Liver (tissue), 9 donors: ENCODE measurements around the gene HEMGN. TPM values are rescaled to one million over a fixed set of nuclear protein-coding genes. Genes with fewer than 3 reads are reported as not detected.

Experiments
- DNase-seq: peaks from one replicate; pipeline ENCODE4 v3.0.0-alpha.2; 2017; ENCODE audit warnings: low spot score
- H3K27ac ChIP-seq, 2 donors: one replicate each; pipeline ENCODE4 v1.7.0; 2013; ENCODE audit warnings: inconsistent platforms in 2 of 2, low read length in 2 of 2, control low read depth in 1 of 2, low read depth in 1 of 2, mild to moderate bottlenecking in 1 of 2
- H3K27me3 ChIP-seq, 4 donors: one replicate each; pipeline versions ENCODE4 v1.6.1 to v1.7.0; 2013; ENCODE audit warnings: low read length in 3 of 4, inconsistent platforms in 1 of 4, mild to moderate bottlenecking in 1 of 4, moderate library complexity in 1 of 4; ENCODE audit not compliant: control insufficient read depth in 4 of 4, insufficient read depth in 4 of 4
- H3K36me3 ChIP-seq, 4 donors: one replicate each; pipeline versions ENCODE4 v1.6.1 to v1.7.0; 2013; ENCODE audit warnings: low read length in 3 of 4, mild to moderate bottlenecking in 3 of 4, low read depth in 1 of 4, moderate library complexity in 1 of 4; ENCODE audit not compliant: control insufficient read depth in 4 of 4, insufficient read depth in 3 of 4
- H3K4me1 ChIP-seq, 4 donors: one replicate each; pipeline versions ENCODE4 v1.6.1 to v1.7.0; 2013; ENCODE audit warnings: low read length in 3 of 4, mild to moderate bottlenecking in 3 of 4, moderate library complexity in 1 of 4; ENCODE audit not compliant: control insufficient read depth in 4 of 4, insufficient read depth in 4 of 4
- H3K4me3 ChIP-seq, 3 donors: one replicate each; pipeline versions ENCODE4 v1.6.1 to v1.7.0; 2013; ENCODE audit warnings: low read length in 3 of 3, control low read depth in 1 of 3, low read depth in 1 of 3, mild to moderate bottlenecking in 1 of 3
- H3K9ac ChIP-seq, 2 donors: one replicate each; pipeline ENCODE4 v1.7.0; 2013; ENCODE audit warnings: low read length in 2 of 2, mild to moderate bottlenecking in 2 of 2, moderate library complexity in 2 of 2, control low read depth in 1 of 2, low read depth in 1 of 2
- H3K9me3 ChIP-seq, 4 donors: one replicate each; pipeline versions ENCODE4 v1.6.1 to v1.7.0; 2013; ENCODE audit warnings: low read length in 3 of 4; ENCODE audit not compliant: control insufficient read depth in 4 of 4
- EGR1 ChIP-seq, 2 donors: IDR thresholded peaks; 2 replicates each; pipeline ENCODE4 v1.6.1; 2016 to 2018; ENCODE audit warnings: antibody characterized with exemption in 2 of 2, low read depth in 2 of 2
- FOXA1 ChIP-seq: IDR thresholded peaks from 2 replicates; pipeline ENCODE4 v1.6.1; 2016; ENCODE audit warnings: antibody characterized with exemption
- FOXA2 ChIP-seq: IDR thresholded peaks from 2 replicates; pipeline ENCODE4 v1.6.1; 2016; ENCODE audit warnings: antibody characterized with exemption
- GABPA ChIP-seq, 2 donors: IDR thresholded peaks in 1 of 2; conservative IDR thresholded peaks in 1 of 2; 2 replicates each; pipeline ENCODE4 v1.6.1; 2016; ENCODE audit warnings: antibody characterized with exemption in 2 of 2, mild to moderate bottlenecking in 1 of 2, moderate library complexity in 1 of 2
- HNF4A ChIP-seq, 2 donors: conservative IDR thresholded peaks; 2 replicates each; pipeline ENCODE4 v1.6.1; 2016; ENCODE audit warnings: antibody characterized with exemption in 2 of 2, mild to moderate bottlenecking in 2 of 2
- HNF4G ChIP-seq: IDR thresholded peaks from 2 replicates; pipeline ENCODE4 v1.6.1; 2016; ENCODE audit warnings: antibody characterized with exemption
- JUND ChIP-seq, 2 donors: IDR thresholded peaks; 2 replicates each; pipeline ENCODE4 v1.6.1; 2016; ENCODE audit warnings: antibody characterized with exemption in 2 of 2
- NR2F2 ChIP-seq: IDR thresholded peaks from 2 replicates; pipeline ENCODE4 v1.6.1; 2016; ENCODE audit warnings: antibody characterized with exemption
- RAD21 ChIP-seq, 2 donors: IDR thresholded peaks; 2 replicates each; pipeline ENCODE4 v1.6.1; 2016; ENCODE audit warnings: antibody characterized with exemption in 2 of 2, mild to moderate bottlenecking in 2 of 2
- RXRA ChIP-seq, 2 donors: IDR thresholded peaks; 2 replicates each; pipeline ENCODE4 v1.6.1; 2017 to 2018; ENCODE audit warnings: antibody characterized with exemption in 2 of 2, mild to moderate bottlenecking in 1 of 2
- SP1 ChIP-seq: IDR thresholded peaks from 2 replicates; pipeline ENCODE4 v1.6.1; 2018; ENCODE audit warnings: antibody characterized with exemption, mild to moderate bottlenecking
- TAF1 ChIP-seq: conservative IDR thresholded peaks from 2 replicates; pipeline ENCODE4 v1.6.1; 2016; ENCODE audit warnings: antibody characterized with exemption, mild to moderate bottlenecking
- WGBS: extraction: QIAGEN DNeasy Blood & Tissue Kit; methylation state at CpG from one replicate; pipeline ENCODE4 v1.1.7; 2013; 5-methylcytosine and 5-hydroxymethylcytosine counted together
- polyA plus RNA-seq, 2 donors: library from polyadenylated mRNA; stranded (reverse) in 1 of 2; unstranded in 1 of 2; fragments of 200-250 nt in 1 of 2; fragments of >200 nt in 1 of 2; fragmentation: Nextera tagmentation in 1 of 2; extraction: Ambion mirVana in 1 of 2; gene quantifications; one replicate each; pipeline versions ENCODE4 v1.2.1 to v1.2.3, GENCODE V29; 2013 to 2015
- total RNA-seq, 2 donors: library from RNA; depleted of rRNA; stranded (reverse); fragments of >200 nt; gene quantifications; one replicate each; pipeline ENCODE4 v1.2.3, GENCODE V29; 2014
- TF ChIP-seq, protein P1 (sequence below): IDR thresholded peaks from 2 replicates; pipeline ENCODE4 v1.6.1; 2016; ENCODE audit warnings: antibody characterized with exemption
- TF ChIP-seq, protein P2 (sequence below): IDR thresholded peaks from 2 replicates; pipeline ENCODE4 v1.6.1; 2016; ENCODE audit warnings: antibody characterized with exemption, mild to moderate bottlenecking
- TF ChIP-seq, protein P3 (sequence below): IDR thresholded peaks from 2 replicates; pipeline ENCODE4 v1.6.1; 2016; ENCODE audit warnings: antibody characterized with exemption
- TF ChIP-seq, protein P4 (sequence below): fragments of 150-350 bp; IDR thresholded peaks from 2 replicates; pipeline ENCODE4 v1.5.1; 2017; ENCODE audit warnings: improper control_type of control experiment, low read depth, low read length; ENCODE audit not compliant: missing input control
- TF ChIP-seq, protein P5 (sequence below): IDR thresholded peaks from 2 replicates; pipeline ENCODE4 v1.6.1; 2016; ENCODE audit warnings: antibody characterized with exemption
- donor health status: healthy.
- donor health status: healthy.
- donor health status: healthy.
- donor health status: healthy.
- donor health status: healthy.

The HEMGN gene
- total and polyA plus RNA-seq, 4 donors, result 0.06 to 218 (median 0.08) TPM; not detected in 1

DNA sequence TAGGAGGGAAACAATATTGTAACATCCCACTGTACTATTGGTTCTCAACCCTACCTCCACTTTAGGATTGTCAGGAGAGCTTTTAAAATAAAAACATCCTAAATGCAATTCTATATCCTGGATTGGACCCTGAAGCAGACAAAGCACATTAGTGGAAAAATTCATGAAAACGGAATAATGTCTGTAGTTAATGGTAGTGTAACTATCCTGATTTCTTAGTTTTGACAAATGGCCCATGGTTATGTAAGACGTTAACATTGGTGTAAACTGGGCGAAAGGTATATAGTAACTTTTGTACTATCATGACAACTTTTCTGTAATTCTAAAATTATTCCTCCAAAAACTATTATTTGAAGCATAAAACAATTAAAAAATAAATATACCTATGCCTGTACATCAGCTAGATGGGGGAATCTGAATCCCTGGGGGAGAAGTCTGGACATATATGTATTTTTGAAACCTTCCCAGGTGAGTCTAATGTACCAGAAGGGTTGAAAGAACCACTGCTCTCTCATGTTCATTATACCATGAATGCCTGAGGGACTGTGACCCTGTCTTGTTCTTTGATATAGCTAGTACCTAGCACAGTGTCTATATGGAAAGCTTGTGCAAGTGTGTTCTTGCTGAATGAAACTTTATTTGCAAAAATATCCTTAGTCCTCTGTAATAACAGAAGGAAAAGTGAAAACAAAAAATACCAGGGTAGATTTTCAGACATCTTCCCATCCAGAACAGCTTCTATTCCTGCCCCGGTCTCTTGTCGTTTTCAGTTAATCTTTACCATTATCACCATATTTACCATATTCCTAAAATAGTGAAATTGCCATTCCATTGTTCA lies 12.3 kb downstream of the HEMGN start (continued):
- TF ChIP-seq, protein P1, sequence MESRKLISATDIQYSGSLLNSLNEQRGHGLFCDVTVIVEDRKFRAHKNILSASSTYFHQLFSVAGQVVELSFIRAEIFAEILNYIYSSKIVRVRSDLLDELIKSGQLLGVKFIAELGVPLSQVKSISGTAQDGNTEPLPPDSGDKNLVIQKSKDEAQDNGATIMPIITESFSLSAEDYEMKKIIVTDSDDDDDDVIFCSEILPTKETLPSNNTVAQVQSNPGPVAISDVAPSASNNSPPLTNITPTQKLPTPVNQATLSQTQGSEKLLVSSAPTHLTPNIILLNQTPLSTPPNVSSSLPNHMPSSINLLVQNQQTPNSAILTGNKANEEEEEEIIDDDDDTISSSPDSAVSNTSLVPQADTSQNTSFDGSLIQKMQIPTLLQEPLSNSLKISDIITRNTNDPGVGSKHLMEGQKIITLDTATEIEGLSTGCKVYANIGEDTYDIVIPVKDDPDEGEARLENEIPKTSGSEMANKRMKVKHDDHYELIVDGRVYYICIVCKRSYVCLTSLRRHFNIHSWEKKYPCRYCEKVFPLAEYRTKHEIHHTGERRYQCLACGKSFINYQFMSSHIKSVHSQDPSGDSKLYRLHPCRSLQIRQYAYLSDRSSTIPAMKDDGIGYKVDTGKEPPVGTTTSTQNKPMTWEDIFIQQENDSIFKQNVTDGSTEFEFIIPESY, result no peak

DNA sequence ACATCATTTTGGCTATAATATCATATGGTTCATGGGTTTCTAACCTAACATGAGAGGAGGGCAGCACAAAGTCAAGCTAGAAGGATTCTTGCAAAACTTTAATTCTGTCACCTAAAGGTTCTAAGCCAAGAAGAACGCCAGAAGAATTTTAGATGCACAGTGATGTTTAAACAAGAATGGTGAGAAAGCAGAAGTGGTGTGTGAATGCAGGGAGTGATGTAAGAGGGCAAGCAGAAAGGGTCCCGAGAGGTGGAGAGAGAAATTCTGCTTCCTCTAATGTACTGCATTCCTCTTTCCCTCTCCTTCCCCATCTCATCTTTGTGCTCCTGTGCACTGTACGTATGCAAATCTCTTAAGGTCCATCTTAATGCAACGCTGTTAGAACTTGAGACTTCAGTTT lies 13.6 kb downstream of the HEMGN start:
- Histone ChIP-seq H3K9ac (no peak overlapping the region), H3K9me3 (no peaks in the 10 kb centered on the region), H3K36me3 (no peaks in the 10 kb centered on the region), H3K27ac (no peak overlapping the region), H3K4me3 (no peak overlapping the region), H3K27me3 (peaks cover 0 to 2% (median 0%) of the 10 kb centered on the region in 4 donors), H3K4me1 (peaks cover 3 to 18% (median 10%) of the 10 kb centered on the region in 4 donors)
- TF ChIP-seq HNF4G (no peak), GABPA (IDR thresholded peaks at IDR 0.05 in 1 of 2, conservative IDR thresholded peaks at IDR 0.05 in 1 of 2) (no peak), RXRA (IDR thresholded peaks at IDR 0.05) (no peak), EGR1 (IDR thresholded peaks at IDR 0.05; ENCODE audit: low read depth in 2 of 2) (no peak), RAD21 (IDR thresholded peaks at IDR 0.05) (no peak), JUND (IDR thresholded peaks at IDR 0.05) (no peak), TAF1 (no peak), SP1 (no peak), NR2F2 (no peak), FOXA2 (no peak), FOXA1 (no peak), HNF4A (conservative IDR thresholded peaks at IDR 0.05) (no peak)
- TF ChIP-seq, protein P1, result no peak
- TF ChIP-seq, protein P2, sequence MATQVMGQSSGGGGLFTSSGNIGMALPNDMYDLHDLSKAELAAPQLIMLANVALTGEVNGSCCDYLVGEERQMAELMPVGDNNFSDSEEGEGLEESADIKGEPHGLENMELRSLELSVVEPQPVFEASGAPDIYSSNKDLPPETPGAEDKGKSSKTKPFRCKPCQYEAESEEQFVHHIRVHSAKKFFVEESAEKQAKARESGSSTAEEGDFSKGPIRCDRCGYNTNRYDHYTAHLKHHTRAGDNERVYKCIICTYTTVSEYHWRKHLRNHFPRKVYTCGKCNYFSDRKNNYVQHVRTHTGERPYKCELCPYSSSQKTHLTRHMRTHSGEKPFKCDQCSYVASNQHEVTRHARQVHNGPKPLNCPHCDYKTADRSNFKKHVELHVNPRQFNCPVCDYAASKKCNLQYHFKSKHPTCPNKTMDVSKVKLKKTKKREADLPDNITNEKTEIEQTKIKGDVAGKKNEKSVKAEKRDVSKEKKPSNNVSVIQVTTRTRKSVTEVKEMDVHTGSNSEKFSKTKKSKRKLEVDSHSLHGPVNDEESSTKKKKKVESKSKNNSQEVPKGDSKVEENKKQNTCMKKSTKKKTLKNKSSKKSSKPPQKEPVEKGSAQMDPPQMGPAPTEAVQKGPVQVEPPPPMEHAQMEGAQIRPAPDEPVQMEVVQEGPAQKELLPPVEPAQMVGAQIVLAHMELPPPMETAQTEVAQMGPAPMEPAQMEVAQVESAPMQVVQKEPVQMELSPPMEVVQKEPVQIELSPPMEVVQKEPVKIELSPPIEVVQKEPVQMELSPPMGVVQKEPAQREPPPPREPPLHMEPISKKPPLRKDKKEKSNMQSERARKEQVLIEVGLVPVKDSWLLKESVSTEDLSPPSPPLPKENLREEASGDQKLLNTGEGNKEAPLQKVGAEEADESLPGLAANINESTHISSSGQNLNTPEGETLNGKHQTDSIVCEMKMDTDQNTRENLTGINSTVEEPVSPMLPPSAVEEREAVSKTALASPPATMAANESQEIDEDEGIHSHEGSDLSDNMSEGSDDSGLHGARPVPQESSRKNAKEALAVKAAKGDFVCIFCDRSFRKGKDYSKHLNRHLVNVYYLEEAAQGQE, result no peak
- TF ChIP-seq, protein P3, sequence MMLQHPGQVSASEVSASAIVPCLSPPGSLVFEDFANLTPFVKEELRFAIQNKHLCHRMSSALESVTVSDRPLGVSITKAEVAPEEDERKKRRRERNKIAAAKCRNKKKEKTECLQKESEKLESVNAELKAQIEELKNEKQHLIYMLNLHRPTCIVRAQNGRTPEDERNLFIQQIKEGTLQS, result no peak
- TF ChIP-seq, protein P4, sequence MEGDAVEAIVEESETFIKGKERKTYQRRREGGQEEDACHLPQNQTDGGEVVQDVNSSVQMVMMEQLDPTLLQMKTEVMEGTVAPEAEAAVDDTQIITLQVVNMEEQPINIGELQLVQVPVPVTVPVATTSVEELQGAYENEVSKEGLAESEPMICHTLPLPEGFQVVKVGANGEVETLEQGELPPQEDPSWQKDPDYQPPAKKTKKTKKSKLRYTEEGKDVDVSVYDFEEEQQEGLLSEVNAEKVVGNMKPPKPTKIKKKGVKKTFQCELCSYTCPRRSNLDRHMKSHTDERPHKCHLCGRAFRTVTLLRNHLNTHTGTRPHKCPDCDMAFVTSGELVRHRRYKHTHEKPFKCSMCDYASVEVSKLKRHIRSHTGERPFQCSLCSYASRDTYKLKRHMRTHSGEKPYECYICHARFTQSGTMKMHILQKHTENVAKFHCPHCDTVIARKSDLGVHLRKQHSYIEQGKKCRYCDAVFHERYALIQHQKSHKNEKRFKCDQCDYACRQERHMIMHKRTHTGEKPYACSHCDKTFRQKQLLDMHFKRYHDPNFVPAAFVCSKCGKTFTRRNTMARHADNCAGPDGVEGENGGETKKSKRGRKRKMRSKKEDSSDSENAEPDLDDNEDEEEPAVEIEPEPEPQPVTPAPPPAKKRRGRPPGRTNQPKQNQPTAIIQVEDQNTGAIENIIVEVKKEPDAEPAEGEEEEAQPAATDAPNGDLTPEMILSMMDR, result no peak
- TF ChIP-seq, protein P5, sequence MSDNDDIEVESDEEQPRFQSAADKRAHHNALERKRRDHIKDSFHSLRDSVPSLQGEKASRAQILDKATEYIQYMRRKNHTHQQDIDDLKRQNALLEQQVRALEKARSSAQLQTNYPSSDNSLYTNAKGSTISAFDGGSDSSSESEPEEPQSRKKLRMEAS, result no peak
- 55% methylated on average over 4 of the region's 4 CpGs for WGBS
- DNase-seq, result no peak
